ENCODE results near the gene PMM2.

- TF ChIP-seq CTCF (conservative IDR thresholded peaks at IDR 0.05; ENCODE audit: low read depth in 2 of 2), result no peak
- TF ChIP-seq ETS1 (IDR thresholded peaks at IDR 0.05), result no peak
Observed at GRCh38 chr16:8782673-8783072, 15.0 kb upstream of the PMM2 start.
